G401.6 (cell line): ENCODE results near the gene MOB4.
"Not testable (repeated sequence)": the region's sequence is repeated elsewhere in the genome, so short reads cannot be mapped to it uniquely, and the experiment has no call there.

Source experiments
- FAIRE-seq: peaks from 2 replicates; lab custom pipeline; 2012; peaks lifted over from hg19 to GRCh38; lab: Jason Lieb, UNC

Gene MOB4

GRCh38 chr2:197515739-197516392, at the start of gene MOB4:
Gene MOB4, plus strand, starts transcription at chr2:197516066. Its CDS starts 21 bp downstream, at chr2:197516087.
- peak; percentile 84 for FAIRE-seq

- no peak for FAIRE-seq
These were observed 43.7 kb upstream of the MOB4 start for GRCh38 chr2:197472166-197472565.

GRCh38 chr2:197477797-197478196, 38.1 kb upstream of the MOB4 start:
- FAIRE-seq, result no peak

GRCh38 chr2:197480165-197481036, 35.5 kb upstream of the MOB4 start:
- no peak for FAIRE-seq

GRCh38 chr2:197484248-197484647, 31.6 kb upstream of the MOB4 start:
- not testable (repeated sequence) for FAIRE-seq

GRCh38 chr2:197486175-197486574, 29.7 kb upstream of the MOB4 start:
- FAIRE-seq, result no peak

- no peak for FAIRE-seq
These were observed 28.5 kb upstream of the MOB4 start for GRCh38 chr2:197487385-197487784.

GRCh38 chr2:197495433-197496134, 20.3 kb upstream of the MOB4 start:
- FAIRE-seq, result no peak

GRCh38 chr2:197496695-197497094, 19.2 kb upstream of the MOB4 start:
- FAIRE-seq, result no peak

- no peak for FAIRE-seq
These were observed 18.5 kb upstream of the MOB4 start for GRCh38 chr2:197497326-197497725.

GRCh38 chr2:197498235-197498936, 17.5 kb upstream of the MOB4 start:
- no peak for FAIRE-seq

GRCh38 chr2:197498937-197499593, 16.8 kb upstream of the MOB4 start:
- FAIRE-seq, result no peak

GRCh38 chr2:197499594-197500502, 16.0 kb upstream of the MOB4 start, which contains the start of the genes HSPD1 and HSPE1:
Gene HSPD1, minus strand, starts transcription at chr2:197499840. Its CDS starts 992 bp downstream, at chr2:197498848.
Gene HSPE1, plus strand, starts transcription at chr2:197500379. Its CDS starts 58 bp downstream, at chr2:197500437.
- FAIRE-seq, result peak; percentile 92

- no peak for FAIRE-seq
These were observed 15.2 kb upstream of the MOB4 start for GRCh38 chr2:197500503-197501131.

- no peak for FAIRE-seq
These were observed 13.7 kb upstream of the MOB4 start for GRCh38 chr2:197502201-197502600.

- no peak for FAIRE-seq
These were observed 13.2 kb upstream of the MOB4 start for GRCh38 chr2:197502685-197503084.

GRCh38 chr2:197504000-197504399, 11.9 kb upstream of the MOB4 start:
- no peak for FAIRE-seq

- no peak for FAIRE-seq
These were observed 11.4 kb upstream of the MOB4 start for GRCh38 chr2:197504512-197504911.

GRCh38 chr2:197506658-197507057, 9.2 kb upstream of the MOB4 start:
- FAIRE-seq, result no peak

GRCh38 chr2:197513915-197514314, 2.0 kb upstream of the MOB4 start:
- FAIRE-seq, result no peak
